HL-60 (cell line): ENCODE measurements around the gene SMARCAD1.

Source experiments
- DNase-seq, 2 experiments: peaks; one replicate each; pipeline ENCODE4 v3.0.0-alpha.2; 2010 to 2020; ENCODE audit warnings: low read depth in 1 of 2, low spot score in 1 of 2
- H3K27ac ChIP-seq: fragments of 250-450 bp; sonication (Bioruptor Pico); replicated peaks from 2 replicates; pipeline ENCODE4 v1.5.1; 2020; ENCODE audit warnings: mild to moderate bottlenecking, moderate library complexity
- H3K27me3 ChIP-seq: fragments of 250-450 bp; sonication (Bioruptor Pico); 2 replicates; pipeline ENCODE4 v1.5.1; 2021; ENCODE audit warnings: mild to moderate bottlenecking, moderate library complexity; ENCODE audit not compliant: insufficient read depth, poor library complexity, severe bottlenecking
- H3K4me3 ChIP-seq: replicated peaks from 2 replicates; pipeline ENCODE4 v1.5.1; 2011; ENCODE audit warnings: mild to moderate bottlenecking, control low read depth, low read length; ENCODE audit not compliant: insufficient read depth
- CTCF ChIP-seq: IDR thresholded peaks from one replicate; pipeline ENCODE4 v1.5.1; 2011; ENCODE audit warnings: low read length, control low read depth, inconsistent platforms; ENCODE audit not compliant: insufficient read depth
- GABPA ChIP-seq: IDR thresholded peaks from 2 replicates; pipeline ENCODE4 v1.6.1; 2012; ENCODE audit warnings: low read depth
- POLR2AphosphoS5 ChIP-seq: IDR thresholded peaks from 2 replicates; pipeline ENCODE4 v1.6.1; 2012; ENCODE audit warnings: low read depth
- REST ChIP-seq: IDR thresholded peaks from 2 replicates; pipeline ENCODE4 v1.6.1; 2012; ENCODE audit warnings: low read depth; ENCODE audit not compliant: insufficient replicate concordance
- SPI1 ChIP-seq: IDR thresholded peaks from 2 replicates; pipeline ENCODE4 v1.6.1; 2012; ENCODE audit warnings: low read depth, mild to moderate bottlenecking, borderline replicate concordance

The SMARCAD1 gene

GRCh38 chr4:94244087-94244828, 36.6 kb downstream of the SMARCAD1 start:
- Histone ChIP-seq H3K4me3 (no peak overlapping the region), H3K27ac (no peak overlapping the region), H3K27me3 (no peaks in the 10 kb centered on the region)
- DNase-seq, result no peak
- no peak for TF ChIP-seq CTCF
- no peak for TF ChIP-seq REST
- no peak for TF ChIP-seq SPI1
- no peak for TF ChIP-seq POLR2AphosphoS5
- no peak for TF ChIP-seq GABPA

GRCh38 chr4:94244829-94245185, 37.1 kb downstream of the SMARCAD1 start:
- DNase-seq, result no peak
- Histone ChIP-seq H3K4me3 (no peak overlapping the region), H3K27me3 (no peaks in the 10 kb centered on the region), H3K27ac (no peak overlapping the region)
- TF ChIP-seq POLR2AphosphoS5 (no peak), CTCF (no peak), REST (no peak), SPI1 (no peak), GABPA (no peak)

- H3K27me3 ChIP-seq, result no peaks in the 10 kb centered on the region
- H3K4me3 ChIP-seq, result no peak overlapping the region
- TF ChIP-seq GABPA, result no peak
- TF ChIP-seq CTCF, result no peak
- TF ChIP-seq SPI1, result no peak
- TF ChIP-seq POLR2AphosphoS5, result no peak
- no peak for TF ChIP-seq REST
- no peak for DNase-seq
- no peak overlapping the region for H3K27ac ChIP-seq
Observed at GRCh38 chr4:94251094-94251493, 43.4 kb downstream of the SMARCAD1 start.
